ENCODE results near the gene AUTS2.

GRCh38 chr7:69722843-69723242 lies 124.6 kb downstream of the AUTS2 start:
- TF ChIP-seq TCF7 (CRISPR knock-in tag; IDR thresholded peaks at IDR 0.05; ENCODE audit: low read depth) (no peak), USF2 (CRISPR knock-in tag; IDR thresholded peaks at IDR 0.05) (no peak), CTCF (IDR thresholded peaks at IDR 0.05) (no peak), TEAD1 (CRISPR knock-in tag; IDR thresholded peaks at IDR 0.05) (no peak), CREB1 (CRISPR knock-in tag; IDR thresholded peaks at IDR 0.05) (no peak), MXD4 (CRISPR knock-in tag; IDR thresholded peaks at IDR 0.05; ENCODE audit: borderline replicate concordance) (no peak), MAX (CRISPR knock-in tag; IDR thresholded peaks at IDR 0.05) (no peak), CREM (CRISPR knock-in tag; IDR thresholded peaks at IDR 0.05) (no peak), SMAD3 (CRISPR knock-in tag; IDR thresholded peaks at IDR 0.05; ENCODE audit: borderline replicate concordance) (no peak), FOXJ3 (CRISPR knock-in tag; IDR thresholded peaks at IDR 0.05; ENCODE audit: borderline replicate concordance) (no peak), MLX (CRISPR knock-in tag; IDR thresholded peaks at IDR 0.05) (no peak), E2F4 (CRISPR knock-in tag; IDR thresholded peaks at IDR 0.05; ENCODE audit: borderline replicate concordance, low read depth) (no peak), FOXP1 (CRISPR knock-in tag; IDR thresholded peaks at IDR 0.05; ENCODE audit: borderline replicate concordance) (no peak), TEAD4 (CRISPR knock-in tag; IDR thresholded peaks at IDR 0.05) (no peak)
